HG03469 (cell line): ENCODE data around the gene RNF175.

ENCODE experiments used
- ATAC-seq: cut with Tn5 transposase; IDR thresholded peaks from one replicate; pipeline ENCODE4 v1.9.1; 2021; ENCODE audit warnings: mild to moderate bottlenecking, moderate library complexity, moderate number of reproducible peaks; ENCODE audit not compliant: unreplicated experiment

Gene RNF175

GRCh38 chr4:153759407-153760316 lies at the start of gene RNF175:
TSS of gene RNF175 (minus strand) at chr4:153760024. CDS start at chr4:153759862, 162 bp downstream.
- ATAC-seq: no peak

DNA sequence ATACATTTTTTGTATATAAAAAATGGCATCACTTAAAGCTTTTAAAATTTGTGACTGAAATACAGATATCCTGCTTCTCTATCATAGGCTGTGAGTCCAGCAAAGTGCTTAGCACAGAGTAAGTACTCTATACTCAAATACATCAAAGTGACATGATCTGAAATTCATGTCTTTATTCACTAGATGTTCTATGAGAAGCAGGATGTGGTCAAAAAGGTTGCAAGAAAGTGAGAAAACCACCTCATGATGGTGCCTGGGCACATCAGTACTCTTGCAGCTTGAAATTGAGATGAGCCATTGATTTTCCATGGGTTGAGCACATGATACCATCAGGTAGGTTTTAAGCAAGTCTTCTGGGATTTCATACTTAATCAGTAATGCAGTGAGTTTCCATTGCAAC lies 49.5 kb upstream of the RNF175 start:
- ATAC-seq: peak; percentile 75

- no peak for ATAC-seq
Observed at GRCh38 chr4:153808175-153808574, 48.4 kb upstream of the RNF175 start.

DNA sequence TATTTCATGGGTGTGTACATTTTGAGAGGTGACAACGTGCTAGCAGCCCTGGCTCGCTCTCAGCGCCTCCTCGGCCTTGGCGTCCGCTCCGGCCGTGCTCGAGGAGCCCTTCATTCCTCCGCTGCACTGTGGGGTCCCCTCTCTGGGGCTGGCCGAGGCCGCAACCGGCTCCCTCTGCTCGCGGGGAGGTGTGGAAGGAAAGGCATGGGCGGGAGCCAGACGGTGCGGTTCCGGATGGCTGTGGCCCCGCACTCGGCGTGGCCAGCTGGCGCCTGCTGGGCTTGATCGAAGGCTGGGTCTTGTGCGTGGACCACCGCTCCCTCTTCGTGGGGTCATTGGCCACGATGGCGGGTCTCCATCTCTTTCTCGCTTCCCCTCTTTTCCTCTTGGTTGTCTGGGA lies 46.2 kb upstream of the RNF175 start:
- ATAC-seq: no peak

DNA sequence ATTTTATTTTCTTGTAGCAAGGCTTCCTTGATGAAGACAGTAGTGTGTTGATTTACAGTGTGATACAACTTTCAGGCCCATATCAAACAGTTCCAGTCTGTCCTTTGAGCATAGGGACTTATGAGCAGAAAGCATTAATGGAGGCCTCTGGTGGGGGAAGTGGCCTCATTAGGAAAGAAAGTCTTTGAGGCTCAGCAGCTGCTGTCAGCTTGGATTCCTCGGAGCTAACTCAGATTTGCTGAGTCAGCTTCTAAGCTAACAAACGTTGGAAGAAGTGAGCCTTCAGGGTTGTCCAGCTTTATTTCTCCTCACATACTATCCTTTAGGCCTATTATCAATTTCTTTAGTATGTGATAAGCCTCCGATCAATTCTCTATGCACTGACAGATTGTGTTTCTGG lies 44.9 kb upstream of the RNF175 start:
- ATAC-seq: no peak

- no peak for ATAC-seq
Observed at GRCh38 chr4:153799694-153800074, 39.9 kb upstream of the RNF175 start.

DNA sequence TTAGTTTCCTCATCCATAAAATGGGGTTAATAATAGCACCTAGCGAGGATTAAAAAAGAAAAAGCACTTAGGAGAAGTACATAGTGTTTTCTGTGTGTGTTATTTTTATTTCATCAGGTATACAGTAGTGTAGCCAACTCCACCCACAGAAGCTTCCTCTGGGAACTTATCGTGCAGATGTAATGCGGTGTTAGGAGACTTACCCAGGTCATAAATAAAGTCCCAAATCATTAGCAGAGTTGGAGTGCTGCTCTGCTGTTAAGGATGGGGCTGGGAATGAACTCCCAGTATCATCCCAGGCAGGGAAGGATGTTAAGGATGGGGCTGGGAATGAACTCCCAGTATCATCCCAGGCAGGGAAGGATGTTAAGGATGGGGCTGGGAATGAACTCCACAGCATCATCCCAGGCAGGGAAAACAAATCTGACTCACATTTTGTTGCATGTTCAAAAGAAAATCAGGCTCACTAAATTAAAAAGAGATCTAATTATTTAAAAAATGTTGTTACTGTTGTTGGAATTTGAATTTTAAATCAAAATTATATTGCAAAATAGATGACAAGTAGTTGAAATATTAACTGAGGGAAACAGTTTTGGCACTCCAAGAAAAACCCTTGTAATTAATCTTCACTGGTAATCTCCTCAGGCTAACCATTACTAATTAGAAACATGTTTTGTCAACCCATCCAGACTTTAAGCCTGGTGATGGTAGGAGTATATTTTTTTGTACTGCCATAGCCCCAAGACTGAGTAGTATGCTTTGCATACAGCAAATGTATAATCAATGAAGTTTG lies 39.3 kb upstream of the RNF175 start:
- ATAC-seq: no peak

DNA sequence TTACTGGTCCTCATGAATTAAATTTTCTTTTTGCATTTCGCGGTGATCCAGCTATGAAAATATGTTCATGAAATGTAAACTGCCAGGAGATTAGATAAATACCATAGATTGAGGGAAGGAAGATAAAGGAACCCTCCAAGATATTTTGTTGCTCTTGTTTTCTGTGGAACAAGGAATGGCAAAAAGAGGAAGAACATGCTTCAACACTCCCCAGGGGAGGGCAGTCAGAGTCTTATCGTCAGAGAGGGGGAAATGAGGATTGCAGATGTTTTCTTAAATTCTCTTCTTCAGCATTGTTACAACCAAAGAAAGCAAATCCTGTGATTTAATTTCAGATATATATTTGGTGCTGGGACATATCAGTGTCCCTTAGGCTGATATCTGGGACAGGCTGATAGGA lies 38.6 kb upstream of the RNF175 start:
- ATAC-seq: no peak

DNA sequence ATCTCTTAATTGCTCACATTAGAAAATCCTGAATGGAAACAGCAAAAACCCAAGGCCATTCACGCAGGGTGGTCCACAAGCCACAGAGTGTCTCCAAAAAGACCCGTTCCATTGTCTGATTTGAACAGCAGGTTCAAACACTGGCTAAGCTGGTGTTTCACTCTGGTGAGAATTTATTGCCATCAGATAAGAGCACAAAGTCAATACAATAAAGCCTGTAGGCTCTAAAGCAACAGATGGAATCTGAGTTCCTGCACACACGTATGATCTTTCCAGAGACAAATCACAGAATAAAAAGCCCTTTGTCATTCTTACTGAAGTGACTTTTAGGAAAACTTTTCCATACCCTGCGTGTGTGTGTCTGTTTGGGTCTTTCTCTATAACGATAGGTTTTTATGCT lies 34.2 kb upstream of the RNF175 start:
- ATAC-seq: no peak

GRCh38 chr4:153792618-153793247 lies 32.9 kb upstream of the RNF175 start:
- no peak for ATAC-seq

DNA sequence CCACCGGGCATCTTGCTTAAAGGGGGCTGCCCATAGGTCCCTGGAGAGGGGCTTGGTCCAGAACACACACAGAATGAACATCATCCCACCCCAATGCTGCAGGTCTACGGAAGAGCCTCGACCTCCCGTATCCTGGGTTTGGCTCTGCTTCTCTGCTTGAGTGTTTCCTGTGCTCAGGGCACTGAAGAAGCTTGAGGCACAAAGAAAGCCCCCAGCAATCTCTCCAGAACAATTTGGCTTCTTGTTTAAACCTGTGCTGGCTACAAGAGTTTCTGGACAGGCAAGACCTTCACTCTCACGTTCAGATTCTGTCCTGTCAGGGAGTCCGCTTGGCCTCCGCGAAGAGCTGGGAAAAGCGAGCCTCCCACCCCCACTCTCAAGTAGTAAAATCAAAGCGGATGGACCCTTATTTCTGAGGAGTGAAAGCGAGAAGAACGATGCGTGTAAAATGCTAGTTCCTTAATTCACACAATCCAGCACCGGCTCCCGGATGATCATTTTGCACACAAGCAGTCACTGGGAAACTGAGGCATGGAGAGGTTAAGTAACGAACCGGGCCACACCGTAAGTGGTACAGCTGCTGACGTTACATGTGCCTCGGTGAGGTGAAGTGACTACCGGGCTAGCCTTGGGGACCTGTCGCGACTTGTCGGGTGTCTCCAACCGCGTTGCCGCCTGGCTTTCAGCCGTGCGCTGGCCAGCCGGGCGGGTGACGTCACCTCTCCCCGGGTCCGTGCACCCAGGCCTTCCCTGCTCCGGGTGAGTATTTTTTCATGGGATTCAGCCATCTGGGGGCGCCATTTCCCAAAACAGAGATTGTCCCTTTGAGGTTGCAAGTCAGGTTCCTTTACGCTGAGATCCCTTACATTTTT lies 32.2 kb upstream of the RNF175 start:
- ATAC-seq: no peak

- no peak for ATAC-seq
Observed at GRCh38 chr4:153790962-153791551, 31.2 kb upstream of the RNF175 start.

- ATAC-seq: no peak
Observed at GRCh38 chr4:153790500-153790865, 30.7 kb upstream of the RNF175 start.

DNA sequence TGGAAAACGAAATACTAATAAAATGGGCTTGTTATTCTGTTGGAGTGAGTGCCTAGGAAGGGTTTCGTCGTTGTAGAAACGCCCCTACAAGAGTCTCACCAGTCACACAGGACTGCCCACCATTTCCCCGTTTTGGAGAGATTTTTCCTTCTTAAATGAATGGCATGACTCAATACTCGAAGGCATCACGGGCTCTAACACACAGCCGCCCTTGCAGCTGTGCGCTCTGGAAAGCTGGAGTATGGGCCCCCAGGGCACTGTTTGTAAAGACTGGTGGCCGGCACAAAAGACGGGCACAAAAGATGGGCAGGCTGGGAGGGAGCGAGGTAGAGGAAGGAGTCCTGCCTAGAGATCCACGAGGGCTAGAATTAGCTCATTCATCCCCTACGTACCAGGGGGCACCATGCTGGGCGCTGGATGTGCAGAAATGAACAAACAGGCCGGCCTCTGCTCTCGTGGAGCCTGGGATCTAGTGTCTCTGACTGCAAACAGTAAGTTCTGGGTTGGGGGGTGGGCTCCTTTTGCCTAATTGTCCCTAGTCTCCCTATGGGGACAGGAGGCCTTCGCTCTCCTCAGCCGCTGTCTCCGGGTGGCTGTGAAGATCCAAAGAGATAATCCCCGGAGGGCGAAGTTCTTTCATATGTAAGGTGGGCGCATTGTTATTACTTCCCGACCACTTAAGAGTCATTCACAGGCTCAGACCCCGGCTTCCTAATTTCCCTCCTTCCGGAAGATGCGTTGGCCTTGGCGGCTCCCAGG lies 30.1 kb upstream of the RNF175 start:
- no peak for ATAC-seq

DNA sequence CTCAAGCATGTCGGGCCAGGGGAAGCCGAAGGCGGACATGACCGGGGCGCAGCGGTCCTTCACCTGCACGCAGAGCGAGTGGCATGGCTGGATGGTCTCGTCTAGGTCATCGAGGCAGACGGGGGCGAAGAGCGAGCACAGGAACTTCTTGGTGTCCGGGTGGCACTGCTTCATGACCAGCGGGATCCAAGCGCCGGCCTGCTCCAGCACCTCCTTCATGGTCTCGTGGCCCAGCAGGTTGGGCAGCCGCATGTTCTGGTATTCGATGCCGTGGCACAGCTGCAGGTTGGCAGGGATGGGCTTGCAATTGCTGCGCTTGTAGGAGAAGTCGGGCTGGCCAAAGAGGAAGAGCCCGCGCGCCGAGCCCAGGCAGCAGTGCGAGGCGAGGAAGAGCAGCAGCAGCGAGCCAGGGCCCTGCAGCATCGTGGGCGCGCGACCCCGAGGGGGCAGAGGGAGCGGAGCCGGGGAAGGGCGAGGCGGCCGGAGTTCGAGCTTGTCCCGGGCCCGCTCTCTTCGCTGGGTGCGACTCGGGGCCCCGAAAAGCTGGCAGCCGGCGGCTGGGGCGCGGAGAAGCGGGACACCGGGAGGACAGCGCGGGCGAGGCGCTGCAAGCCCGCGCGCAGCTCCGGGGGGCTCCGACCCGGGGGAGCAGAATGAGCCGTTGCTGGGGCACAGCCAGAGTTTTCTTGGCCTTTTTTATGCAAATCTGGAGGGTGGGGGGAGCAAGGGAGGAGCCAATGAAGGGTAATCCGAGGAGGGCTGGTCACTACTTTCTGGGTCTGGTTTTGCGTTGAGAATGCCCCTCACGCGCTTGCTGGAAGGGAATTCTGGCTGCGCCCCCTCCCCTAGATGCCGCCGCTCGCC lies 28.8 kb upstream of the RNF175 start, which contains the start of gene SFRP2:
SFRP2 (minus strand) TSS at position 671 of the 864 bp plus-strand sequence; CDS start at position 423, 248 bp downstream.
- no peak for ATAC-seq

DNA sequence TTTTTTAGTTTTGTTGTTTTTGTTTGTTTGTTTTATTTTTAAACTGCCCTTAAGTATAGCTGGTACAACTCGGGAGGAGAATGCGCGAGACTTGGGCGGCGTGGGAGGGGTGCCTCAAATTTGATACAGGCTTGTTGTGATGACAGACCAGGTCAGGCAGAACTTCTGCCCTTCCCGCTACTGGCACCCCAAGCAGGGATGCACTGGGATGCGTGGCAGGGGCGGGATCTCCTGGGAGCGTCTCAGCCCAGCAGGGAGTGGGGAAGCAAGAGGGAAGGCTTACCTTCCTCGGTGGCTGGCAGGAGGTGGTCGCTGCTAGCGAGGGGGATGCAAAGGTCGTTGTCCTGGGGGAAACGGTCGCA lies 28.2 kb upstream of the RNF175 start:
- ATAC-seq: no peak

DNA sequence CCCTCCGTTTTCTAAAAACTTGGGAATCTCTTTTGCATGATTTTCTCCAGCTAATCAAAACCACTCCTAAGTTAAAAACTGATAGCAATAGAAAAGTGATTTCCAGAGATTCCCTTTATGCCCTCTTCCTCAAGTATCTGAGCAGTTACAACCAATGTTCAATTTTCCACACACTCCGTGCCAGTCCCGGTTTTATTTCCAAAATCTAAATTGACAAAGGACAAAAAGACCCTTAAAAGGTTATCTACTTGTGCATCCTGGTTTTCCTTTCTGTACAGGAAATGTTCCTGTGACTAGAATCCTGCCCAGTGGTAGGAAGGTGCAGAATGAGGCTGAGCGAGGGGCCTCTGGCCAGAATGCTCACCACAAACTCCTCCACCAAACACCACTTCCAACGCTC lies 27.8 kb upstream of the RNF175 start:
- ATAC-seq: no peak

DNA sequence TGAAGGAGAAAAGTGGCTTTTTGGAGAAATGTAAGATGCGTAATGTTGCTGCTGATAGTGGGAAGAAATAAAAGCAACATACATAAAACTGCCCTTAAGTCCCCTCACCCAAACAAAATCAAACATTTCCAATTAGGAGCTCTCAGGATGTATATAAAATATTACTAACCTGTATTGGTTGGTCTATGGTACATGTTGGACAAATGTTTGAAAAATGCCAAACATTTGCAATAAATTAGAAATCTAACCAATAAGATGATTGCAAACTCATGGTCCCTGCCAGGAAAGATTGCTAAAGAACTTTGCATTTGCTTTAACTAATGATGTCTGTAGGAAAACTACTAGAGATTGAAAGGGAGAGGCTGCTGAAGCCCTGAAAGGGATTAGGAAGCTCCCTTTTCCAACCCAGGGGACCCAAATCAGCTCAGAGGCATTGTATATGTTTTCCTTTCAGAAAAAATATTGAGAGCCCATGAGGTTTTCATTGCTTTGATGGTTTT lies 27.3 kb upstream of the RNF175 start:
- no peak for ATAC-seq
